ENCODE data around the gene LRIT2.
"Not testable (repeated sequence)": the region's sequence is repeated elsewhere in the genome, so short reads cannot be mapped to it uniquely, and the experiment has no call there.

The LRIT2 gene

GRCh38 chr10:84184517-84184916 is 40.8 kb downstream of the LRIT2 start:
- no peak for DNase-seq (ENCODE audit: low read depth in 3 of 3)

- DNase-seq (ENCODE audit: low read depth in 3 of 3), result no peak
These were observed 43.7 kb downstream of the LRIT2 start for GRCh38 chr10:84181631-84182030.

- not testable (repeated sequence) for DNase-seq (ENCODE audit: low read depth in 3 of 3)
These were observed 45.0 kb downstream of the LRIT2 start for GRCh38 chr10:84180386-84180785.

GRCh38 chr10:84179059-84179710 is 46.2 kb downstream of the LRIT2 start:
- DNase-seq (ENCODE audit: low read depth in 3 of 3), result no peak

- no peak for DNase-seq (ENCODE audit: low read depth in 3 of 3)
These were observed 47.2 kb downstream of the LRIT2 start for GRCh38 chr10:84178160-84178609.

- DNase-seq (ENCODE audit: low read depth in 3 of 3), result peak in 1 of 3 experiments; percentile 11
These were observed 47.7 kb downstream of the LRIT2 start for GRCh38 chr10:84177541-84178141.

GRCh38 chr10:84176836-84177474 is 48.4 kb downstream of the LRIT2 start:
- no peak for DNase-seq (ENCODE audit: low read depth in 3 of 3)

GRCh38 chr10:84176351-84176750 is 49.0 kb downstream of the LRIT2 start:
- no peak for DNase-seq (ENCODE audit: low read depth in 3 of 3)

- DNase-seq (ENCODE audit: low read depth in 3 of 3), result no peak
These were observed 49.9 kb downstream of the LRIT2 start for GRCh38 chr10:84175436-84175835.

GRCh38 chr10:84173501-84173929 is 51.8 kb downstream of the LRIT2 start, which contains the start of gene GPR15LG:
TSS of gene GPR15LG (plus strand) at chr10:84173801. CDS start at chr10:84173852, 51 bp downstream.
- DNase-seq (ENCODE audit: low read depth in 3 of 3), result no peak

GRCh38 chr10:84172467-84173356 is 52.6 kb downstream of the LRIT2 start:
- DNase-seq (ENCODE audit: low read depth in 3 of 3), result no peak

- not testable (repeated sequence) for DNase-seq (ENCODE audit: low read depth in 3 of 3)
These were observed 53.5 kb downstream of the LRIT2 start for GRCh38 chr10:84171700-84172466.

GRCh38 chr10:84171237-84171636 is 54.1 kb downstream of the LRIT2 start:
- not testable (repeated sequence) for DNase-seq (ENCODE audit: low read depth in 3 of 3)
